GM20000 (cell line): ENCODE results near the gene CD247.

Experiments
- DNase-seq: peaks from one replicate; pipeline ENCODE4 v3.0.0; 2012; ENCODE audit warnings: low spot score
- CTCF ChIP-seq: IDR thresholded peaks from 2 replicates; pipeline ENCODE4 v1.5.1; 2012; ENCODE audit warnings: mild to moderate bottlenecking, control low read depth; ENCODE audit errors: extremely low read depth, missing control alignments

CD247 gene

GRCh38 chr1:167509587-167509986 is 8.7 kb downstream of the CD247 start:
- no peak for DNase-seq
- TF ChIP-seq CTCF: no peak

GRCh38 chr1:167507719-167508118 is 10.6 kb downstream of the CD247 start:
- DNase-seq: no peak
- no peak for TF ChIP-seq CTCF

- DNase-seq: no peak
- no peak for TF ChIP-seq CTCF
Observed at GRCh38 chr1:167504467-167504827, 13.9 kb downstream of the CD247 start.

- DNase-seq: no peak
- TF ChIP-seq CTCF: no peak
Observed at GRCh38 chr1:167503626-167504466, 14.5 kb downstream of the CD247 start.

GRCh38 chr1:167502719-167503462 is 15.4 kb downstream of the CD247 start:
- no peak for TF ChIP-seq CTCF
- DNase-seq: no peak

- no peak for TF ChIP-seq CTCF
- no peak for DNase-seq
Observed at GRCh38 chr1:167502192-167502551, 16.2 kb downstream of the CD247 start.

GRCh38 chr1:167501515-167502191 is 16.7 kb downstream of the CD247 start:
- no peak for TF ChIP-seq CTCF
- DNase-seq: no peak
